Activated CD8-positive, alpha-beta memory T cell treated with anti-CD3 and anti-CD28 coated beads for 4 hours (primary cell): ENCODE measurements around the gene TFDP1.
"Not testable (repeated sequence)": the region's sequence is repeated elsewhere in the genome, so short reads cannot be mapped to it uniquely, and the experiment has no call there.

Experiments
- DNase-seq, 2 donors: peaks; one replicate each; pipeline ENCODE4 v3.0.0-alpha.2; 2020; ENCODE audit warnings: low read depth in 2 of 2

TFDP1 gene

GRCh38 chr13:113617961-113618360 lies 33.4 kb downstream of the TFDP1 start:
- DNase-seq = no peak

GRCh38 chr13:113618455-113618854 lies 33.9 kb downstream of the TFDP1 start:
- DNase-seq = no peak

- no peak for DNase-seq
These were observed 35.7 kb downstream of the TFDP1 start for GRCh38 chr13:113620036-113620796.

- no peak for DNase-seq
These were observed 36.5 kb downstream of the TFDP1 start for GRCh38 chr13:113621046-113621445.

- not testable (repeated sequence) for DNase-seq
These were observed 36.9 kb downstream of the TFDP1 start for GRCh38 chr13:113621498-113621897.

GRCh38 chr13:113621986-113622550 lies 37.5 kb downstream of the TFDP1 start:
- not testable (repeated sequence) for DNase-seq

- DNase-seq = no peak
These were observed 38.4 kb downstream of the TFDP1 start for GRCh38 chr13:113622791-113623490.

- DNase-seq = no peak
These were observed 39.1 kb downstream of the TFDP1 start for GRCh38 chr13:113623491-113624234.

GRCh38 chr13:113624235-113624587 lies 39.7 kb downstream of the TFDP1 start:
- no peak for DNase-seq

GRCh38 chr13:113624640-113625304 lies 40.2 kb downstream of the TFDP1 start:
- not testable (repeated sequence) for DNase-seq

- DNase-seq = no peak
These were observed 41.6 kb downstream of the TFDP1 start for GRCh38 chr13:113625965-113626721.

GRCh38 chr13:113627136-113627535 lies 42.6 kb downstream of the TFDP1 start:
- no peak for DNase-seq

- DNase-seq = no peak
These were observed 44.0 kb downstream of the TFDP1 start for GRCh38 chr13:113628291-113629270.

GRCh38 chr13:113629866-113630265 lies 45.3 kb downstream of the TFDP1 start:
- DNase-seq = no peak

GRCh38 chr13:113630296-113630695 lies 45.7 kb downstream of the TFDP1 start:
- no peak for DNase-seq

- DNase-seq = no peak
These were observed 46.3 kb downstream of the TFDP1 start for GRCh38 chr13:113630804-113631203.

- no peak for DNase-seq
These were observed 47.0 kb downstream of the TFDP1 start for GRCh38 chr13:113631341-113632095.

- no peak for DNase-seq
These were observed 48.3 kb downstream of the TFDP1 start for GRCh38 chr13:113632706-113633484.
